Measurements from ENCODE around the gene KCNQ2.
"Not testable (repeated sequence)": the region's sequence is repeated elsewhere in the genome, so short reads cannot be mapped to it uniquely, and the experiment has no call there.

The KCNQ2 gene

DNA sequence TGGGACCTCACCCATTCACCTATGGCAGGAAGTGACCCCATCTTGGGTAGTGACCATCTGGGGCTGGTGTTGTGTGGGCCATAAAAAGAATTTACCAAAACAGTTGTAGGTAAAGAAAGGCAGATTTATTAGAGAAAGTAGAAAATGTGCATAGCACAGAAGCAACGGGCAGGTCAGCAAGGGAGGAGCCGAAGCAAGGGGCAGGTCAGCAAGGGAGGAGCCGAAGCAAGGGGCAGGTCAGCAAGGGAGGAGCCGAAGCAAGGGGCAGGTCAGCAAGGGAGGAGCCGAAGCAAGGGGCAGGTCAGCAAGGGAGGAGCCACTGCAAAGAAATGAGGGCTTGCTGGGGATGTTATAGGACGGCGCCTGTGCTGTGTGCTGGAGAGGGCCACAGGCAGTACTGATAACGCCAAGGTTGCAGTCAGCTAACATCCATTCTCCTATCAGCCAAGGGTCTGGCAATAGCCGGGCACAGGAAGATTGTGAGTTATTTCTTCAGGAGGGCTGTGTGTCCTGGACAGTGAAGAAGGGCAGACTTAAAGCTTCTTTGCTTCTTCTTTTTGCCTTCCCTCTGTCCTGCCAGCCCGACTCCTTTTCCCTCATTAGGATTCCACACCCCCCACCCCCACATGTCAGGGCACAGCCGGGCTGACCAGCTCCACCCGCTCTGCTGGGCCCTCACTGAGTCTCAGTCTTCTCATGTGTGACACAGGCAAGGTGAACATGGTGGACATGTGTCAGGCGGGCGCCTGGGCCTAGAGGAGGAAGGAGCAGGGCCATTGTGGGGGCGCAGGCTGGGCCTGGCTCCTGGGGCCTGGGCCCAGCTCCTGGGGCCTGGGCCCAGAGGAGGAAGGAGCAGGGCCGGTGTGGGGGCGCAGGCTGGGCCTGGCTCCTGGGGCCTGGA is 79.7 kb downstream of the KCNQ2 start:
- in situ Hi-C loops (cut with MboI; ENCODE audit: low sequenced_read_pairs), result no loop called here

GRCh38 chr20:63387917-63388316 is 84.5 kb downstream of the KCNQ2 start:
- in situ Hi-C loops (cut with MboI; ENCODE audit: low sequenced_read_pairs), result no loop called here

GRCh38 chr20:63387393-63387792 is 85.1 kb downstream of the KCNQ2 start:
- in situ Hi-C loops (cut with MboI; ENCODE audit: low sequenced_read_pairs), result no loop called here

- in situ Hi-C loops (cut with MboI; ENCODE audit: low sequenced_read_pairs), result no loop called here
These were observed 86.0 kb downstream of the KCNQ2 start for GRCh38 chr20:63386491-63386890.

DNA sequence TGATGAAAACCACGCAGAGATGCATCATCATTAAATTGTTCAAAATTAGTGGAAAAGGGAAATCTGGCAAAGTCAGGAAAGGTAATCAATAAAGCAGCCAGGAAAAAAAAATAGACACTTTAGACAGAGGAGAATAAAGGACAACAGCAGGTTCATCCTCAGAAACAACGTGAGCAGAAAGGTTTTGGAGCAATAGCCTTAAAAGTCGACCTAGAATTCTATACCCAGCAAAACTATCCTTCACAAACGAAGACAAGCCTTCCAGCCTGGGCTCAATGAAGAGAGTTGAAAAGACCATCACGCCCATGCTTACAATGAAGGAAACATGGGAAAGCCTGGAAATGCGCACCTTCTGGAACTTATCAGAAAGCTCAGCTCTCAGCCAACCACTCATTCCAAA is 86.6 kb downstream of the KCNQ2 start:
- in situ Hi-C loops (cut with MboI; ENCODE audit: low sequenced_read_pairs), result no loop called here

DNA sequence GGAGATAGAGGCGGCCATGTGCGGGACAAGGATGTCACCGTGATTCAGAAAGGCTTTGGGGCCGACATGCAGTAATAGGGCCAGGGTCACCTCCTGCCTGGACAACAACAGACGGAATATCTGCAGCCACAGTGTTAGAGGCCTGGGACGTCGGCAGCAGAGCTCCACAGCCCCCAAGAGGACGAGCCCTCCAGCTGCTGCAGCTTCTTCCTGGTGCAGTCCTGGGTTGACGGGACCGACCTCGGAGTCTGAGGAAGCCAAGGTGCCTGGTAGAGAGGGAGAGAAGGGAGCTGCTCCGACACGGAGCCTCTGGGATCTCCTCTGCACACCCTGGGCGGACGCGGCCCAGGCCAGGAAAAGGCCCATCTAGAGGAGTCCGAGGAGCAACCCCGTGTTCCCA is 88.1 kb downstream of the KCNQ2 start:
- in situ Hi-C loops (cut with MboI; ENCODE audit: low sequenced_read_pairs), result no loop called here

DNA sequence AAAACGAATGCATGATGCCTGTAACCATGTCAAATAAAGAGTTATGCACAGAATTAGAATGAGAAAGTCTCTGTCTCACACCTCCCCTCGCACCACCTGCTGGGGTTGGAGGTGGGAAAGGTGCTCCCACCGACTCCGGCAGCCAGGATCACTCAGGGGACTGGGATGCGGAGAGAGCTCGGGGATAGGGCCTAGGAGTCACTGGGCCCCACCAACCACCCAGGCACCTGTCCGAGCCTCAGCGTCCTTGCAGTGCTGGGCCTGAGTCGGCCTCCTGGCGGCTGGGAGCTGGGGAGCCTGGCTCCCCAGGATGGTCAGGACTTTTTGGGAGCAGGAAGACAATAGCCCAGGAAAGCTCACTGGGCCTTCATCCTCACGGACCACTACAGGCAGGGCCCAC is 88.9 kb downstream of the KCNQ2 start:
- in situ Hi-C loops (cut with MboI; ENCODE audit: low sequenced_read_pairs), result no loop called here

GRCh38 chr20:63382551-63383300 is 89.7 kb downstream of the KCNQ2 start:
- in situ Hi-C loops (cut with MboI; ENCODE audit: low sequenced_read_pairs), result no loop called here

DNA sequence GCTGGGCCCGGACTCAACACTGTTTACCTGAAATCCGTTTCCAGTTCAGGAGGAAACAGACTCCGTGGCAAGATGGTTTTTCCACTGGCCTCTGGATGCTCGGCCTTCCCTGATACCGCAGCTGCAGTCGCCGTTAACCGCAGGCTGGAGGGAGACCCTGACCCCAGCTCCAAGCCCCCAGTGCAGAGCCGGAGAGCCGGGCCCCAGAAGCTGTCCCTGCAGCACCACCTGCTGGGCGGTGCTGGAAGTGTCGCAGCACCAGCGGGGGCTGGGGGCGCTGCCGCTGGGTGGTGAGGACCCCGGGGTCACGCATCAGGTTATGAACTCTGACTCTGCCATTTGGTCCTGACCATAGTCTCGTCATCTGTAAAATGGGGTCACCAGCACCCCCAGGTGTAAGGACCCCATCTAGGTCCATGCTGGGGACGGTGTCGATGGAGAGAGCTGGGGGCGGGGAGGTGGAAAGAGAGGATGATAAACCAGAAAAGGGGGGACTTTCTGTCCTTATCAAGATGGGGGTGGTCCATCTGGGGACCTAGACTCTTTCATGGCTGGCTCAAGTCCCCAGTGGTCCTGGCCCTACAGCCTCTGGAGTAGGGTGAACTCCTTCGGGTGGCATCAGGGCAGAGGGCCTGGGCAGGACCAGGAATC is 90.5 kb downstream of the KCNQ2 start:
- in situ Hi-C loops (cut with MboI; ENCODE audit: low sequenced_read_pairs), result no loop called here

GRCh38 chr20:63380346-63380870 is 92.0 kb downstream of the KCNQ2 start:
- in situ Hi-C loops (cut with MboI; ENCODE audit: low sequenced_read_pairs), result no loop called here

- in situ Hi-C loops (cut with MboI; ENCODE audit: low sequenced_read_pairs), result not testable (repeated sequence)
These were observed 92.6 kb downstream of the KCNQ2 start for GRCh38 chr20:63379872-63380271.

DNA sequence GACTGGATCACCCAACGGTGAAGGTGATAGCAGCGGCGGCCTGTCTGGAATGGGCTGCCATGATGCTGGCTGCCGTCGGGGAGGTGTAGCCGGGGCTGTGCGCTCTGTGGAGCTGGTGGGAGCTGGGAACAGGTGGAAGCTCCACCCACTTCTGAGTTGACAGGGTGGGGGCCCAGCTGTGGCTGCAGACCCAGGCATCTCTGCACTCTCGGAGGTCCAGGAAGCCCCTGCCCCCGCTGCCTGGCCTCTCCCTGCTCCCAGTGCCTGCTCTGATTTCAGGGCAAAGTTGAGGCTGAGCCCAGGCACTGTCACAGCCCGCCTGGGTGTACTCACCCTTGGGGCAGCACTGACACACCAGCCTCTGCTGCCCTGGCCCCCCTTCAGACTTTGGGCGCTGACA is 93.2 kb downstream of the KCNQ2 start:
- in situ Hi-C loops (cut with MboI; ENCODE audit: low sequenced_read_pairs), result no loop called here

- in situ Hi-C loops (cut with MboI; ENCODE audit: low sequenced_read_pairs), result no loop called here
These were observed 93.8 kb downstream of the KCNQ2 start for GRCh38 chr20:63378626-63379025.

GRCh38 chr20:63377951-63378381 is 94.5 kb downstream of the KCNQ2 start:
- in situ Hi-C loops (cut with MboI; ENCODE audit: low sequenced_read_pairs), result no loop called here

GRCh38 chr20:63377256-63377941 is 95.1 kb downstream of the KCNQ2 start:
- in situ Hi-C loops (cut with MboI; ENCODE audit: low sequenced_read_pairs), result no loop called here

DNA sequence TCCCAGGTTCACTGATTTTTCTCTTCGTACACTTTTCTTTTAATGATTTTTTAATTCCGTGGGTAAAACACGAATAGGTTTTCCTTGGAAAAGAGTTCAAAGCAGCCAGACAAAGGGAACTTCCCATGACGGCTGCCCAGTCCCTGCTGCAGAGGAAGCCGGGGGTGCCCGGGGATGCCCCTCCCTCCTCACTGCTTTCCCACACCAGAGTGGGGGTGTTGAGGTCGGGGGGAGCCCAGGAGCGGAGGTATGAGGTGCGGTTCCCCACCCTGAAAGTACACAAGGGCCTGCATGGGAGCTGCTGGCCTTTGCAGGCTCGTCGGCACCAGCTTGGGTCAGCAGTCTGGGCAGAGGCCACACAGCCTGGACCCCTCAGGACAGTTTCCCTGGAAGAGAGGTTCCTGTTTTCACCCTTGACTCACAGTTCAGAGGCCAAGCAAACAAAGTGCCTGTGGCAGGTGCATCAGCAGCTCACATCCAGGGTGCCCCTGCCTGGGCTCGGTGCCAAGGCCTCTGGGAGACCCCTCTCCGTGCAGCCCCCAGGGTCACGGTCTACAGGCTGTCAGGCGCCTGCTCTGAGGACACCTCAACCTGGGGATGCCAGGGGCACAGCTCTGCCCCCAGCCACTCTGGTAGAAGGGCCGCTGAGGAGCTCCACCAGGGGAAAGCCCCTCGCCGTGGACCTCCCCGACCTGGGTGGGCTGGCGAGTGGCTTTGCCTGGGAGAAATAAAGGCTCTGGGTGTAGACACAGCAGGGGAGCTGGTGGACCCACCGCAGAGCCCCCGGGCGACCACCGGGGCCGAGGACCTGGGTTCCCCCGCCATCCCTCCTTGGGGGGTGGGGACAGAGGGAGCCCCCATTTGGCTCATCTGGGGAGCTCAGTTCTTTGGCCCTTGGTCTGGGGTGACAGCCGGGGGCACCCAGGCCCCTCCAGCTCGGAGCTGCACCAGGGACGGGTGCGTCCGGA is 95.9 kb downstream of the KCNQ2 start:
- in situ Hi-C loops (cut with MboI; ENCODE audit: low sequenced_read_pairs), result no loop called here

DNA sequence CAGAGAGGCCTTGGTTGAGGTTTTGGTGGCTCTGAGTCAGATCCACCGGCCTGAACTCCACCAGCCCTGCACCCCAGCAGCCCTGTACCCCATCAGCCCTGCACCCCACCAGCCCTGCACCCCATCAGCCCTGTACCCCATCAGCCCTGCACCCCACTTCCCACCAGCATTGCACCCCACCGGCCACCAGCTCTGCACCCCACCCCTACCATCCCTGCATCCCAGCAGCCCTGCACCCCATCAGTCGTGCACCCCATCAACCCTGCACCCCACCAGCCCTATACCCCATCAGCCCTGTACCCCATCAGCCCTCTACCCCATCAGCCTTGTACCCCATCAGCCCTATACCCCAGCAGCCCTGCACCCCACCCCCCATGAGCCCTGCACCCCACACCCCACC is 97.0 kb downstream of the KCNQ2 start:
- in situ Hi-C loops (cut with MboI; ENCODE audit: low sequenced_read_pairs), result no loop called here

- in situ Hi-C loops (cut with MboI; ENCODE audit: low sequenced_read_pairs), result no loop called here
These were observed 98.0 kb downstream of the KCNQ2 start for GRCh38 chr20:63374504-63374903.

GRCh38 chr20:63373996-63374395 is 98.5 kb downstream of the KCNQ2 start:
- in situ Hi-C loops (cut with MboI; ENCODE audit: low sequenced_read_pairs), result no loop called here

Measured in hTERT RPE-1 (cell line).